Adrenal gland (tissue), 12 donors: ENCODE data around the gene CCDC149. TPM values are rescaled to one million over a fixed set of nuclear protein-coding genes. Genes with fewer than 3 reads are reported as not detected.

Source experiments
- DNase-seq, 7 donors: peaks; one replicate each; pipeline ENCODE4 v3.0.0-alpha.2; 2019 to 2020
- H3K27ac ChIP-seq, 5 donors: fragments of 200-600 bp; sonication (generic) in 4 of 5; 1 replicate in 3 of 5; 2 replicates in 2 of 5; pipeline versions ENCODE4 v1.5.1 to v1.8.0; 2016 to 2020; ENCODE audit warnings: mild to moderate bottlenecking in 1 of 5
- H3K27me3 ChIP-seq: fragments of 200-600 bp; 2 replicates; pipeline ENCODE4 v1.8.0; 2021
- H3K36me3 ChIP-seq, 2 donors: fragments of 200-600 bp; replicated peaks in 1 of 2; 1 replicate in 1 of 2; 2 replicates in 1 of 2; pipeline versions ENCODE4 v1.5.1 to v1.8.0; 2018 to 2022
- H3K4me1 ChIP-seq, 2 donors: fragments of 200-600 bp; replicated peaks in 1 of 2; 1 replicate in 1 of 2; 2 replicates in 1 of 2; pipeline versions ENCODE4 v1.5.1 to v1.8.0; 2018 to 2021
- H3K4me3 ChIP-seq, 4 donors: fragments of 200-600 bp; sonication (generic) in 3 of 4; one replicate each; pipeline ENCODE4 v1.5.1; 2016 to 2018
- H3K9me3 ChIP-seq, 3 donors: fragments of 200-600 bp; sonication (generic) in 1 of 3; replicated peaks in 1 of 3; 1 replicate in 2 of 3; 2 replicates in 1 of 3; pipeline versions ENCODE4 v1.5.1 to v1.8.0; 2016 to 2021
- CTCF ChIP-seq, 6 experiments: fragments of 450-650 bp in 4 of 6; fragments of 200-600 bp in 2 of 6; sonication (generic) in 1 of 6; IDR thresholded peaks; 1 replicate in 5 of 6; 2 replicates in 1 of 6; pipeline versions ENCODE4 v1.5.1 to v1.8.0; 2016 to 2021; ENCODE audit warnings: antibody characterized with exemption in 6 of 6, mild to moderate bottlenecking in 2 of 6, moderate library complexity in 1 of 6
- POLR2A ChIP-seq, 2 donors: fragments of 450-650 bp; IDR thresholded peaks; one replicate each; pipeline ENCODE4 v1.6.1; 2017; ENCODE audit warnings: antibody characterized with exemption in 2 of 2, mild to moderate bottlenecking in 2 of 2, moderate library complexity in 1 of 2
- WGBS, 4 donors: extraction: QIAGEN DNeasy Blood & Tissue Kit in 2 of 4; methylation state at CpG; one replicate each; pipeline versions ENCODE4 v1.1.5 to v1.1.7; 2013 to 2017; 5-methylcytosine and 5-hydroxymethylcytosine counted together
- intact Hi-C, 2 donors: fragments of 100-400 bp; cut with DNase I; formaldehyde crosslinking; loops; one replicate each; pipeline versions ENCODE4 v1.14.1 to v1.15.0; 2022 to 2023
- polyA plus RNA-seq, 3 donors: library from polyadenylated mRNA; stranded (reverse); fragments of 200-250 nt in 2 of 3; fragments of 350-450 nt in 1 of 3; fragmentation: Illumina TruSeq in 1 of 3; extraction: RNeasy Lipid Tissue Mini Kit (QIAGEN cat#74804) in 1 of 3; gene quantifications; one replicate each; pipeline ENCODE4 v1.2.3, GENCODE V29; 2013 to 2014
- total RNA-seq, 9 donors: library from RNA; depleted of rRNA in 4 of 9; stranded (reverse); fragments of >200 nt in 4 of 9; fragments of 120-200 nt in 1 of 9; fragmentation: NEBNext Ultra II Directional in 1 of 9; extraction: Animal tissue kit (Norgen Biotek cat#: 25700) in 1 of 9; gene quantifications; one replicate each; pipeline versions ENCODE4 v1.1.0 to v1.2.4, GENCODE V29; 2013 to 2023
- donor health status: healthy with polysubstance abuse.
- donor health status: Bipolar disorder and iron deficiency.
- donor health status: DM: yes; HTN: yes; CAD: no.
- donor health status: DM: no; HTN: no; CAD: no.
- donor health status: DM: no; HTN: no; CAD: no.
- donor health status: DM: yes; HTN: yes; CAD: no.

The CCDC149 gene
- total and polyA plus RNA-seq, 12 donors = 3.6 to 13.0 (median 8.4) TPM

- no peaks in the 10 kb centered on the region for H3K36me3 ChIP-seq
- no peaks in the 10 kb centered on the region for H3K9me3 ChIP-seq
- WGBS, 4 donors = 63 to 74% (median 69%) methylated on average over 19 to 20 of the region's 20 CpGs
- no peaks in the 10 kb centered on the region for H3K27me3 ChIP-seq
- H3K4me3 ChIP-seq = no peak overlapping the region
- TF ChIP-seq CTCF (IDR thresholded peaks at IDR 0.05) = no peak
- no peak for TF ChIP-seq POLR2A (IDR thresholded peaks at IDR 0.05)
- H3K4me1 ChIP-seq = peaks cover 0 to 4% of the 10 kb centered on the region in 2 donors
- intact Hi-C loops = loop anchor here in 1 of 2 donors (10.0 kb wide), 1 partner anchor 432 kb away; no protein-coding TSS in a partner anchor
- DNase-seq = no peak
- H3K27ac ChIP-seq = no peak overlapping the region
Measured at GRCh38 chr4:24917076-24917856, 4.4 kb upstream of the CCDC149 start.

GRCh38 chr4:24915121-24915922 is 2.5 kb upstream of the CCDC149 start:
- 65 to 72% (median 67%) methylated on average over 8 of the region's 8 CpGs for WGBS, 4 donors
- intact Hi-C loops = loop anchor here in 1 of 2 donors (10.0 kb wide), 1 partner anchor 431 kb away; no protein-coding TSS in a partner anchor

GRCh38 chr4:24914460-24914859 is 1.6 kb upstream of the CCDC149 start:
- WGBS, 4 donors = 79 to 100% (median 88%) methylated on average over 3 to 6 of the region's 6 CpGs

More at GRCh38 chr4:24915121-24915922, 2.5 kb upstream of the CCDC149 start:
- H3K27ac ChIP-seq = no peak overlapping the region
- no peaks in the 10 kb centered on the region for H3K27me3 ChIP-seq
- no peak for DNase-seq
- H3K9me3 ChIP-seq = no peaks in the 10 kb centered on the region
- no peak overlapping the region for H3K4me3 ChIP-seq
- no peaks in the 10 kb centered on the region for H3K36me3 ChIP-seq
- peaks cover 0 to 4% of the 10 kb centered on the region in 2 donors for H3K4me1 ChIP-seq
- TF ChIP-seq POLR2A (IDR thresholded peaks at IDR 0.05) (no peak), CTCF (IDR thresholded peaks at IDR 0.05) (no peak)

More at GRCh38 chr4:24914460-24914859, 1.6 kb upstream of the CCDC149 start:
- Histone ChIP-seq H3K9me3 (peaks cover 0 to 4% (median 0%) of the 10 kb centered on the region in 3 donors), H3K27me3 (no peaks in the 10 kb centered on the region), H3K4me3 (no peak overlapping the region), H3K4me1 (peaks cover 0 to 4% of the 10 kb centered on the region in 2 donors), H3K27ac (no peak overlapping the region), H3K36me3 (no peaks in the 10 kb centered on the region)
- intact Hi-C loops = loop anchor here in 1 of 2 donors (10.0 kb wide), 1 partner anchor 430 kb away; no protein-coding TSS in a partner anchor
- TF ChIP-seq POLR2A (IDR thresholded peaks at IDR 0.05) (no peak), CTCF (IDR thresholded peaks at IDR 0.05) (no peak)
- no peak for DNase-seq
